Measurements from ENCODE around the gene UBE3A.

The UBE3A gene

GRCh38 chr15:25333049-25333448 lies 105.8 kb downstream of the UBE3A start:
- DNase-seq (ENCODE audit: low read depth): no peak
- TF ChIP-seq CTCF (IDR thresholded peaks at IDR 0.05; ENCODE audit: control insufficient read depth, insufficient read depth, low read depth, low read length, missing control alignments): no peak
- no peak overlapping the region for H3K4me3 ChIP-seq (ENCODE audit: control insufficient read depth, low read depth, low read length)

GRCh38 chr15:25332306-25332705 lies 106.5 kb downstream of the UBE3A start:
- DNase-seq (ENCODE audit: low read depth): no peak
- no peak for TF ChIP-seq CTCF (IDR thresholded peaks at IDR 0.05; ENCODE audit: control insufficient read depth, insufficient read depth, low read depth, low read length, missing control alignments)
- no peak overlapping the region for H3K4me3 ChIP-seq (ENCODE audit: control insufficient read depth, low read depth, low read length)

GRCh38 chr15:25331860-25332259 lies 107.0 kb downstream of the UBE3A start:
- no peak for TF ChIP-seq CTCF (IDR thresholded peaks at IDR 0.05; ENCODE audit: control insufficient read depth, insufficient read depth, low read depth, low read length, missing control alignments)
- H3K4me3 ChIP-seq (ENCODE audit: control insufficient read depth, low read depth, low read length): no peak overlapping the region
- no peak for DNase-seq (ENCODE audit: low read depth)

- DNase-seq (ENCODE audit: low read depth): no peak
- H3K4me3 ChIP-seq (ENCODE audit: control insufficient read depth, low read depth, low read length): no peak overlapping the region
- TF ChIP-seq CTCF (IDR thresholded peaks at IDR 0.05; ENCODE audit: control insufficient read depth, insufficient read depth, low read depth, low read length, missing control alignments): no peak
These were observed 107.4 kb downstream of the UBE3A start for GRCh38 chr15:25331404-25331803.

- no peak for DNase-seq (ENCODE audit: low read depth)
- no peak for TF ChIP-seq CTCF (IDR thresholded peaks at IDR 0.05; ENCODE audit: control insufficient read depth, insufficient read depth, low read depth, low read length, missing control alignments)
- H3K4me3 ChIP-seq (ENCODE audit: control insufficient read depth, low read depth, low read length): no peak overlapping the region
These were observed 109.1 kb downstream of the UBE3A start for GRCh38 chr15:25329696-25330095.

- DNase-seq (ENCODE audit: low read depth): no peak
- TF ChIP-seq CTCF (IDR thresholded peaks at IDR 0.05; ENCODE audit: control insufficient read depth, insufficient read depth, low read depth, low read length, missing control alignments): no peak
- no peak overlapping the region for H3K4me3 ChIP-seq (ENCODE audit: control insufficient read depth, low read depth, low read length)
These were observed 111.1 kb downstream of the UBE3A start for GRCh38 chr15:25327686-25328085.

- no peak for DNase-seq (ENCODE audit: low read depth)
- TF ChIP-seq CTCF (IDR thresholded peaks at IDR 0.05; ENCODE audit: control insufficient read depth, insufficient read depth, low read depth, low read length, missing control alignments): no peak
- H3K4me3 ChIP-seq (ENCODE audit: control insufficient read depth, low read depth, low read length): no peak overlapping the region
These were observed 113.6 kb downstream of the UBE3A start for GRCh38 chr15:25325187-25325586.

All from AG09309 (cell line).